Measurements from ENCODE around the gene FRMD4A.

FRMD4A gene

DNA sequence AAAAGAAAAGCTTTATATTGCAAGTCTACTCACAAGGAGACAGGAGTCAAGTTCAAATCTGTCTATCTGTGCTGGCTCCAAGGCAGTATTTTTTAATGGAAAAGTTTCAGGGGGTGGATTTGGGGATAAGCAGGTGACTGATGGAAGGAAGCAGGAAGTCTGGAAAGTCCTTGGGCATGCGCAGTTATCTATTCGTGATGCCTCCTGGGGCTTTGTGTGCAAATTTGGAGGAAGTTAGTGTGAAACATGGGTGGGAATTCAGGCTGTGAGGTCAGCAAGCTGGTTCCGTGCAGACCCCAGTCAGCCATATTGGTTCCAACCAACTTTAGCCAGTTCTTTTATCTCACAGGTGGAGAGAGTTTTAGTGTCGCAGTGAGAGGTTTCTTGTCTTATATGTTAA is 140.0 kb downstream of the FRMD4A start:
- DNase-seq (ENCODE audit: low spot score): no peak

DNA sequence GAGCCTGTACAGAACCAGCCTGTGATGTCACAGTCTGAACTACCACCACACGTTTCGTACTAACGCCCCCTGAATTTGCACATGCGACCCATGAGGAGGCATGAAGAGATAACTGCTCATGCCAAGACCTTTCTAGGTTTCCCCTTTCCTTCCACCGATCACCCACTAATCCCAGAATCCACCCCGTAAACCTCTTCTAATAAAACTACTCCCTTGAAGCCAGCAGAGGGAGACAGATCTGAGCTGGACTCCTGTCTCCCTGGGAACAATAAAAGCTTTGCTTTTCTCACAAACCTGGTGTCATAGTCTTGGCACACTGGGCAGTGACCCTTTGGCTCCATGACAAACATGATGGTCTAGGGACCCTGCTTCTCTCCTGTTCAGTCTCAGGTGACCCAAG is 144.5 kb downstream of the FRMD4A start:
- DNase-seq (ENCODE audit: low spot score): peak; percentile 16

DNA sequence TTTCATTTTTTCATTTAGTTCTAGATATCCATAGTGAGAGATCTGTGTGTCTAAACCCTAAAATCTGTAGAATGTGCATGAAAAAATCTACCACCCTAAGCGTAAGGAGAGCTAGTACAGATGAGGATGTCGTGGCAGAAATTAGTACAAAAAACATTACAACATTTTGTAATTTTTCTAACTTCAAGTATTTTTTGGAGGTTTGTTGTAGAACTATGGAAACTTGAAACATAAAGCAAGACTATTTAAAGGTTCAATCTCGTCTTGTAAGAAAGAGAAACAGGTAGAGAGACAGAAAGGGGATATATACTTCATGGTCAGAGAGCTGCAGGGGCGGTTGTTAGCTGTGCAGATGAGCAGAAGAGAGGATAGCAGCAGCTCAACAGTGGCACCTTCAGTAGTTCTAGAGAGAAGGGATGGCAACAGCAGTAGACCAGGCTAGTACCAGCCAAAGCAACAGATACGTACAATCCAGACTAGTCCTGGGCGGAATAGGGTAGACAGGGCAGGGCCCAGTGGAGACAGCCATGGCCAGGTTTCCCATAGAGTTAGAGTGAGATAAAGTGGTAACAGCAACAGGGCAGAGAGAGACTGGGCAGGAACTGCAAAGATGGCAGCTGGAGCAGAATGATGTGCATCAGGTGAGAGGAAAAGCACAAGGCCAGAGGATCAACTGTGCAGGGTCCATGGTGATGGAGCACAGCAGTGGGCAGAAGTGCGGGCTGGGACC is 145.2 kb downstream of the FRMD4A start:
- no peak for DNase-seq (ENCODE audit: low spot score)

DNA sequence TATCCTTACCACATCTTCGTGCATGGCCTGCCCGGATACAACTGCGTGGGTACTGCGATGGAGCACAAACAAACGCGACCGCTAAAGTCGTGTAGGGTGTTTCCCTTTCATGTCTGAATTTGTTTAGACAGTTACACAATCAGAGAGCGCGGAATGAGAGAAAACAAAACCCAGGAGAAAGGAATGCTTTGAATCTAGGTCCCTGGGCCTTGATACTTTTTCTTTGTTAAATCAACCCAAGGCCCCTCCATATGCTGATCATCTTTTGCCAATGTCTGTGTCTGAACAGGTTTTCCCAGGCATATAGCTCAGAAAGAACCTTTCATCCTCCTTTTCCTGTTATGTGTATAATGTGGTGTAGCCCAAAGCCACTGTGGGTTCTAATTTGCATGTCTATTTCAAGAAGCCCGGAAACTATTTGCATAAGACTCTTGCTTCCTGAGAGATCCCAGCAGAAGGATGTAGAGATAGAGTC is 145.8 kb downstream of the FRMD4A start:
- no peak for DNase-seq (ENCODE audit: low spot score)

DNA sequence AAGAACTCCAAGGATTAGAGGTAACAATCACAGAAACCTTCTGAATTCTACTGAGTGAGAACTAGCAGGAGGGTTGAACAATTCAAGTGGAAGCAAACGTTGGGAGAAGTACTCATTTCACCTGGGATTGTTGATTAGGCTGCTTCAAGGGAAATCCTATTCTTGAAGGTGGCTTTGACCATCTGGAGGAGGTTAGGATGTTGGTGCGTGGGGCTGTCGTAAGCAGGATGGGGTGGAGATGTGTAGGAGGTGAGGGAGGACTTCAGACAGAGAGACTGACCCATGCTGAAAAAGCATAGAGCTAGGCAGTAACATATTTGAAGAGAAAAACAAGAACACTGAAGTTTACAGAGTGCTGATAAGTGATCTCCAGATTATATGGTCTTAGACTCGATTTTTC is 147.9 kb downstream of the FRMD4A start:
- DNase-seq (ENCODE audit: low spot score): no peak

DNA sequence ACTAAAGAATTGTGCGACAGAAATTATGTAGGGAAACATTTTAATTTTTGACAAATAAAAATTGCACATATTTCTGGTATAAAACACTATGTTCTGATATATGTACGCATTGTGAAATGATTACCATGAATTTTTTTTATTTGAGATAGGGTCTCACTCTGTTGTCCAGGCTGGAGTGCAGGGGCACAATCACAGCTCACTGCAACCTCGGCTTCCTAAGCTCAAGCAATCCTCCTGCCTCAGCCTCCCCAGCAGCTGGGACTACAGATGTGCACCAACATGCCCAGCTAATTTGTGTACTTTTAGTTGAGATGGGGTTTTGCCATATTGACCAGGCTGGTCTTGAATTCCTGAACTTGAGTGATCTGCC is 149.2 kb downstream of the FRMD4A start:
- DNase-seq (ENCODE audit: low spot score): no peak

DNA sequence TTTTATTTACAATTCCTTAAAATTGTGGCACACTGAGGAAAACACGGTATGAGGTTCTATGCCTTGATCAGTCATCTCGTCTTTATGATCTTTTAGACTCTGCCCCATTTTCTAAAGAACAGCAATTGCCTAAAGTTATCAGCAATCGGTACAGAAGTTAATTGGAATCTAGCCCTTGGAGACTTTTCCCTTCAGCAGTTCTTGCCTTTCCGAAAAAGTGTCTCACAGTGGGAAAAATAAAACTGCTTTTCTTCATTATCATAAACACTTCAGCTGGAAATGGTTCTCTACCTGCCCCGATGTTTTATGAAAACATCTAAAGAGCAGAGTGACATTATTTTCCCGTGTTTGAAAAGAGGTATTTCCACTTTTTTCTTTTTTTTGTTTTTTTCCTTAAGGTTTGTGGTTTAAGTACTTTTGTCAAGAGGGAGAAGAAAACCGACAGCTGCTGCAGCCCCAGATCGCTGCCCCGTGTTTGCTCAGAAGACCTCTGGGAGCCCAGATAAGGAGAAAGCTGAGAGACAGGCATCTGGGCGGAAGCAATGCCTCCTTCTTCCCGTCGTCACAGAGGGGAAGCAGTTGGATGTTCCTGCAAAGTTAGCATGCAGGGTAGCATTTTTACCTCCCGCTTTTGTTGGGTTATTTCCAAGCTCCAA is 149.7 kb downstream of the FRMD4A start:
- DNase-seq (ENCODE audit: low spot score): no peak

DNA sequence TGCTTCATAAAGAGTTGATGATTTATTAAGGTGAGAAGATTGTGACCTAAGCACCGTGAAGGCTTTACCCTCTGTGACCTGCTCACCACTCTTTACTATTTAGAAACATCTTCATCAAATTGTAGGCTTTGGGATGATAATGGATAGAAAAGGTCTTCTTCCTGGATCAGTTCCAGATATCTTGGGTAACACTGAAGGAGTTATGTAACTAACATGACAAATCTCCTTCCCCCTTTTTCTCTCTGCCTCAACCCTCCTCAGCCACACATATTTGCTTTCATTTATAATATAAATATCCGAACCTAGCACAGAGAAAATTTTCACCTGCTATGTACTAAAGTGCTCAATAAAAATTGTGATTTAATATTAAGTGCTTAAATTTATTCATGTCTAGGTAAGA is 151.5 kb downstream of the FRMD4A start:
- DNase-seq (ENCODE audit: low spot score): no peak

DNA sequence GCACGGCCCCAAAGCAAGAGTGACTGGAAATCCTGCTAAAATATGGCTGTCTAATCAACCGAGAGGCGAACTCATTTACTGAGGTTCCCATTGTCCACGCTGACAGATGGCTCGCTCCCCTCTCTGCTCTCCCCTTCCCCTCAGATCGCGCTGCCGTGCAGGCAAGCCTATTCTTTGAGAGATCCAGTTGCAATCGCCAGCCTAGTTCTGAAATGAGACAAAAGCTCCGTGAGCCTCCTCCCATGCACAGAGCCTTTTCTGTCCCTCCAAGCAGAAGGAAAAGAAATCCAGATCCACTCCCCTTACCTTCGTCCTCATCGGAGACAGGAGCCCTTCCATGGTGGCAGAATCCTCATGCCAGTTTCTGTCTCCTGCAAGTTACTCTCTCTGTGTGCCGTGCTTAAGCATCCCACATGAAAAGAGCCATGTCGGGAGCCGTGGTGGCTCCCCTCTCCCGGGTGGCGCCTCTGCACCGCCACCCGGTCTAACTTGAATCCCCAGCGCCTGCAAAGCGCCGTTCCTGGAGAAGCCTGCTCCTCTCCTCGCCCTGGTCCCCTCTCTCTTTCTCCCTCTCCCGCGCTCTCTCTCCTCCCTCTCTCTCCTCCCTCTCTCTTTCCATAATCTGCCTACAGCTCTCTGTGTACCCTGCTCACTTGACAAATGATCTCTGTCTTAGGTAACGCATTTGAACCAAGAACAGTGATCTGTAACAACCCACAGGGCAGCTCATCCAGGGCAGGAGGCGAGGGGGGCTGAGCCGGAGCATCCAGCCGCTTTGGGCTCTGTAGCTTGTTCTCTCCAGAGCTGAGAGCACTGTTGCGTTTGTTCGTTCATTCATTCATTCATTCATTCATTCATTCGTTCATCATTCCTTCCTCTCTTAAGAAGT is 156.8 kb downstream of the FRMD4A start:
- DNase-seq (ENCODE audit: low spot score): peak; percentile 24

DNA sequence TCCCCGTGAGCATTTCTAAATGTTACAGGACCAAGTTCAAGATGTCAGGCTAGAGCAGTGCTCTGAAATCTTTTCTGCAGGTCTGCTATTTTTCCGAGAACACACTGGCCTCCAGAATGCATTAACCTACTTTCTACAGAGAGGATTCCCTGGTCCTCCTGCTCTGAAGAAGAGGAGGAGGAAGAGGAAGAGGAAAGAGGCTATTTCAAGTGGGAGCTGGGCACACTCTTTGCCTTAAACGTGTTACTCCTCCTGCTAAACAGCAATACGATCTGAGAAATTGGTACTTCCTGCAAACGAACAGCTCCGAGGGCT is 157.4 kb downstream of the FRMD4A start:
- peak; percentile 38 for DNase-seq (ENCODE audit: low spot score)

DNA sequence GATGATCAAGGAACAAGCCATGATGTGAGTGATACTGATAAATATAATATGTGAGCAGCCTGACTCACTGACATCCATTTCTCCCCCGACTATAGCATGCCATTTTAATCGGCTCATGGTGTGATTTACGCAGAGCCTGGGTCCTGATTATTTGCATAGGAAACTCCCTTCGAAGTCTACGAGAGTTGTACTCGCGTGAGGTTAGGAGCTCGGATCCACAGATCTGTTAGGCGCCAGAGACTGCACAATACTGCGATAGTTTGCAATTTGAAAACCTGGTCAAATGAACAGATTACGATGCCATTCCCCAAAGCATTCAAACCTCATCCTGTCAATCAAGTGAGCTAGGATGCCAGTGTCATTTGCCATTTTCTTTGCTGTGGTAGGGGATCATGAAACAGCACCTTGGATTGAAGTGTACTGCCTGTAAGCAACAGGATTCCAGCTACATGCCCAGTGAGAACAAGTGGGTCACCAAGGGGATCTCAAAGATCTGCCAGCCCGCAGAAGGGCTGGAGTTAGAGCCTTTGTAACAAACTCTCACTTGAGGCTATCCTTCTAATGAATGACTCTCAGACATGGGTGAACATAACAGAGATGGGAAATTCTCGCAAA is 158.3 kb downstream of the FRMD4A start:
- DNase-seq (ENCODE audit: low spot score): no peak

DNA sequence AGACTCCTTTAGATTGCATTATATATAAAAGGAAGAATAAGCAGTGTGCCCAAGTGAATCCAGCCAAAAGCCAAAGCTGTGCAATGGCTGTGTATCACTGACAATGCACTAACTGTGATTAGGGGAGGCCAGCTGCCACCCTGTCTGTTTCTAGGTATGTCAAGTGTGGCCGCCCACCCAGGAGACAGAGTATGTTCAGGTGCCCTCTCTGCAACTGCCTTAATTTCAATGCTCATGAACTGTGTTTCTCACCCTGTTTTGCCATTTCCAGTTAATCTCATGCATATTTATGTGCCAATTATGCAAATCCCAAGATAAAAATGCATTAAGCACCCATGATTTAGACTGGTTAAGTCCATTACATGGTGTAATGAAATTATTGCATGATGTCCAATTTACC is 159.4 kb downstream of the FRMD4A start:
- DNase-seq (ENCODE audit: low spot score): no peak

DNA sequence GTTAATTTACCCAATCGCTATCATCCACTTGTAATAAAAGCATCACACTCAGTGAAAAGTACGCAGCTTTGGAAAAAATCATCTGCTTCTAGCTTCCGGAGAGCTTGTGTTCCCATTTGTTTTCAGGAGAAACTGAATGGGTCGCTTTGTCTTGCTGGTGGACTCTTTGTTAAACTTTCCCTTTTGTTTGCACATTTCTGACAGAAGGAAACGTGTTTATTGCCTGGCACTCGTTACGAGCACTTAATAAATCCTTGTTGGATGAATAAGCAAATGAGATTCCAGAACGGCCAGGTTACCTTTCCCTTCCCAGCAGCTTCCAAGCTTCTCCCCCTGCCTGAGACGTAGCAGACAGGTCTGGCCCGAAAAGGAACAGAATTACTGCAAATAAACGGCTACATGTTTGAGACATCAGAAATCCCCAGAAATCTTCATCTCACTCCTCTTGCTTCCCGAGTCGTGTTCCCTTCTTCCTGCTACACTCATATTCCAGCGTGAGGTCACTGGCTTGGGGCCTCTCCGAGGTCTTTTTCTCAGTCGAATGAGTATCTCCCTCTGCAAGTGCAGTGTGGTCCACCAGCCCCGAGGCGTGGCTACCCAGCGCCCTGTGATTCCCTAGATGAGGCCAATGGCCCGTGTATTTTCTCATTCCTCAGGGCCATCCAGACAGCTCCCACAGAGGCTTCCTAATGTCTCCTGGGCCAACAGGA is 167.2 kb downstream of the FRMD4A start:
- no peak for DNase-seq (ENCODE audit: low spot score)

DNA sequence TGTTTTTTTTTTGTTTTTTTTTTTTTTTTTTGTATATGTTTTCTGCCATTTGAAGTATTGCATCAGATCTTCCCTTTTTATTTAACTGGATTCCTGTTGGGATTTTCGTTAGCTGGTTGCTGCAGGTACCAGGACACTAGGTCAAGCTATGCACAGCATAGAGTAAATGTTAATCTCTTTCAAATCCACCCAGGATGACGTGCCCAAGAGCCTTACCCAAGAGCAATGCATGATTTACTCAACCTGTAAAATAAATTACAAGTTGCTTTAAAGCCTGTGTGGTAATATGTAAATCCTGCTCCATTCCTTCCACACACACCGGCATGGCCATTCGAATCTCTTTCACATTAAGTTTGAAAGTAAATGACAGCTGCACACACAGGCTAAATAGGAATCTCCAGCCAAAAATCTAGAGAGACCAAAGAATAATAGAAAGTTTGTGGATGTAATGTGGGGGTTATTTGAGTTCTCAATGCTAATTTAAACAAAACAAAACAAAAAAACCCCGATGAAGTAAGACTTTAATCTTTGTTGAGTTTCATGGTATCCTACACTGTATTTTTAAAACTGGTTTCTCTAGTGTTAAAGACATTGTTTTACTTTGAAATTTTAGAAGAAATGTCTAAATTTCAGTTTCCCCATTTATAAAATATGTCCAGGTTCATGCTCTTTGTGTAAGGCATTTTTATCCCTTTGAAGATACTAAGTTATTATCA is 167.9 kb downstream of the FRMD4A start:
- DNase-seq (ENCODE audit: low spot score): no peak

DNA sequence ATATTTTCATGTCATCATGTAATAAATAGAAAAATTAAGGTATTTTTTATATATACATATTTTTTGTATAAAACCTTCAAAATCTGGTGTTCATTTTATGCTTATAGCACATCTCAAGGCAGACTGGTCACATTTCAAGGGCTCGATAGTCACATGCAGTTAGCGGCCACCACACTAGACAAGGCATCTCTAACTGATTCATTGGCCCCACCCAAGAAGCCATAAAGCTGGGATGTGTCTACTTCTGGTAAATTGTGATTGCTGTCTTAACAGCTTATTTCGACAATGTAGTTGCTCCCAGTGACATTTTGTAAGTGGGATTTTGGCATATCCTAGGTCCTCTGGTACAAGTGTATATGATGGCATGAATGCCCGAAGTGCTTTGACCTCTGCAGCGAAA is 168.7 kb downstream of the FRMD4A start:
- DNase-seq (ENCODE audit: low spot score): no peak

DNA sequence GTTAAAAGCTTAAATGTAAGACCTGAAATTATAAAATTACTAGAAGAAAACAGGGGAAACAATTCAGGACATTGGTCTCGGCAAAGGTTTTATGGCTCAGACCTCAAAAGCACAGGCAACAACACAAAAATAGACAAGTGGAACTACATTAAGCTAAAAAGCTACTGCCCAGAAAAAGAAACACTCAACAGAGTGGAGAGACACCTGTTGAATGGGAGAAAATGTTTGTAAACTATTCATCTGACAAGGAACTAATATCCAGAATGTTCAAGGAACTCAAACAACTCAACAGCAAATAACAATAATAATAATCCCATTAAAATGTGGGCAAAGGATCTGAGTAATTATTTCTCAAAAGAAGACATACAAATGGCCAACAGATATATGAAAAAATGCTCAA is 170.4 kb downstream of the FRMD4A start:
- DNase-seq (ENCODE audit: low spot score): no peak

DNA sequence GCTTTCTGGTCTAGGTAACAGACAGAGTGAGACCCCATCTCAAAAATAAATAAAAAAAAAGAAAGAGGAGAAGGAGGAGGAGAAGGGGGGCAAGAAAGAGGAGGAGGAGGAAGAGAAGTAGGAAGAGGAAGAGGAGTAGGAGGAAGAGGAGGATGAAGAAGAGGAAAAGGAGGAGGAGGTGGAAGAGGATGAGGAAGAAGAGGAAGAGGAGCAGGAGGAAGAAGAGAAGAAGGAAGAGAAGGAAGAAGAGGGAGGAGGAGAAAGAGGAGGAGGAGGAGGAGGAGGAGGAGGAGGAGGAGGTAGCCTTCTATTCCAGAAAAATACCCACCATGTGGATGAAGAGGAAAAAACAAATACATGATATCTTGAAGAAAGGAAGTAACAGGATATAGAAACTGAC is 172.1 kb downstream of the FRMD4A start:
- no peak for DNase-seq (ENCODE audit: low spot score)

DNA sequence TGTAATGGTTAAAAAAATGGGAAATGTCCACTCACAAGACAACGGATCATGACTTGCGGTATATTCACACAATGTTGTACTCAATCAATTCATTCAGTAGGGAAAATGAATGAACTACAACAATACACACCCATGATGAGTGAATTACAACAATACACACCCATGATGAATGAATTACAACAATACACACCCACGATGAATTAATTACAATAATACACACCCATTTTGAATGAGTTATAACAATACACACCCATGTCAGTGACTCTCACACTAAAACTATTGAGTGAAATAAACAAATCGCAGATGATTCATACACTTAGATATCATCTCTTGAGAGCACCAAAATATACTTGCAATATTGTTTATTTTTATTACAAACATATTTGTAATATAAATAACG is 174.6 kb downstream of the FRMD4A start:
- DNase-seq (ENCODE audit: low spot score): no peak

DNA sequence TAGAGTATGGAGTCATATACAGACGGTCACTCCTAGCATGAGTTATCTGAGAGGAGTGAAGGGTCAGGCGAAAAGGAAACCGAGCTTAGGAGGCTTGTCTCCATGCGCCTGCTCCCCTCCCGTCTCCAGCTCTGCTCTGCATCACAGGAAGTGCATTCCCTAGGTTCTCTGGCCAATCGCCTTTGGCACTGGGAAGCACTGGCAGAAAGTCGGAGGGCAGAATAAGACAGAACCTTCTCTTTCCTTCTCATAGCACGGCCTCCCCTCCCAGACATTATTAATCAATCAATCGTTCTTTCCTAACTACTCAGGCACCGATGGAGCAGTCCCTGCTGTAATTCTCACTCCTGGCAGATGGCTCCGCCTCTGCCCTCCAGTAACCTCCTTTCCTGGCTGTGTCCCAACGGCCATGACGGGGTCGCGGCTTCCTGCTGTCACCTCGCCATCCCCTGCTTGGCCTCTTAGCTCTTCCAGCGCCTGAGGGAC is 177.1 kb downstream of the FRMD4A start:
- no peak for DNase-seq (ENCODE audit: low spot score)

DNA sequence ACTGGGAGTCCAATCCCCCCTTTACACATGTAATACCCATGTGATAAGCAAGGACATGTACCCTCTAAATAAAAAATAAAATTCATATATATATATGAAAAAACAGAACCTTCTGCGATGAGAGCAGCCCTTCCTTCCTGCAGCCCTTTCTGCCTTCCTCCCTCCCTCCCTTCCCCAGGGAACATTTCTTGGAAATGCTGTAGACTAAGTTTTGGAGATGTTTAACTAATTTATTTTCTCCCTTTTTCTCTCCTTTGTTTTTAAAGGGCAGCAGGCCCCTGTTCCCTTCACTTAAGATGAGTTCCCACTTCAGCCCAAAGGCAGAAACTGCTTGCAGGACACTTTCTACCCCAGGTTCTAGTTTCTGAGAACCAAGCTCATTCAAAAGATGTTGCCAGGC is 179.2 kb downstream of the FRMD4A start:
- no peak for DNase-seq (ENCODE audit: low spot score)

DNA sequence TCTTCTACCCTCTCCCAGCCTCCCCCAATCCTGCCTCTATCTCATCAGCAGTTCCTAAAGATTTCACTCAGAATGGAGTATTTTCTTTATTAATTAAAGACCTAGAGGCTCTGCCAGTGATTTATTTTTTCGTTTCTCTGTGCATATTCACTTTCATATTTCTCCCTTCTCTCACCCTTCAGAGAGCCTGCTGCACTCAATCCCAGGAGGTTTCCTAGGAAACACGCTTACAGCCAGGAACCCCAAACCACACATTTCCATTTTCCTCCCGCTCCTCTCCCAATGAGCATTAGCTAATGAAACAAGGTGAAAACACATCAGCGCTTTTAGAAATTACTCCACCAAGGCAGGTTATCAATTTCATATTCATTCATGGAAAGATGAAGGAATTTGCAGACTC is 180.2 kb downstream of the FRMD4A start:
- no peak for DNase-seq (ENCODE audit: low spot score)

Measured in AG20443 (cell line).